Subcutaneous adipose tissue (tissue), 4 donors: ENCODE measurements around the gene BRSK1. TPM values are rescaled to one million over a fixed set of nuclear protein-coding genes. Genes with fewer than 3 reads are reported as not detected.

Experiments used
- total RNA-seq, 4 donors: library from RNA; depleted of rRNA; stranded (reverse); fragments of >200 nt; gene quantifications; one replicate each; pipeline ENCODE4 v1.1.0, GENCODE V29; 2016
- TF ChIP-seq, protein P1 (sequence below): fragments of 450-650 bp; IDR thresholded peaks from one replicate; pipeline ENCODE4 v1.5.1; 2016; ENCODE audit warnings: low read depth, mild to moderate bottlenecking, control low read depth, antibody characterized with exemption, moderate library complexity

BRSK1 gene
- total RNA-seq, 4 donors from 2014 or later: 0.38 to 1.1 TPM; not detected in 2

GRCh38 chr19:55319785-55320184 is 36.0 kb downstream of the BRSK1 start:
- TF ChIP-seq, protein P1, sequence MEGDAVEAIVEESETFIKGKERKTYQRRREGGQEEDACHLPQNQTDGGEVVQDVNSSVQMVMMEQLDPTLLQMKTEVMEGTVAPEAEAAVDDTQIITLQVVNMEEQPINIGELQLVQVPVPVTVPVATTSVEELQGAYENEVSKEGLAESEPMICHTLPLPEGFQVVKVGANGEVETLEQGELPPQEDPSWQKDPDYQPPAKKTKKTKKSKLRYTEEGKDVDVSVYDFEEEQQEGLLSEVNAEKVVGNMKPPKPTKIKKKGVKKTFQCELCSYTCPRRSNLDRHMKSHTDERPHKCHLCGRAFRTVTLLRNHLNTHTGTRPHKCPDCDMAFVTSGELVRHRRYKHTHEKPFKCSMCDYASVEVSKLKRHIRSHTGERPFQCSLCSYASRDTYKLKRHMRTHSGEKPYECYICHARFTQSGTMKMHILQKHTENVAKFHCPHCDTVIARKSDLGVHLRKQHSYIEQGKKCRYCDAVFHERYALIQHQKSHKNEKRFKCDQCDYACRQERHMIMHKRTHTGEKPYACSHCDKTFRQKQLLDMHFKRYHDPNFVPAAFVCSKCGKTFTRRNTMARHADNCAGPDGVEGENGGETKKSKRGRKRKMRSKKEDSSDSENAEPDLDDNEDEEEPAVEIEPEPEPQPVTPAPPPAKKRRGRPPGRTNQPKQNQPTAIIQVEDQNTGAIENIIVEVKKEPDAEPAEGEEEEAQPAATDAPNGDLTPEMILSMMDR: no peak

DNA sequence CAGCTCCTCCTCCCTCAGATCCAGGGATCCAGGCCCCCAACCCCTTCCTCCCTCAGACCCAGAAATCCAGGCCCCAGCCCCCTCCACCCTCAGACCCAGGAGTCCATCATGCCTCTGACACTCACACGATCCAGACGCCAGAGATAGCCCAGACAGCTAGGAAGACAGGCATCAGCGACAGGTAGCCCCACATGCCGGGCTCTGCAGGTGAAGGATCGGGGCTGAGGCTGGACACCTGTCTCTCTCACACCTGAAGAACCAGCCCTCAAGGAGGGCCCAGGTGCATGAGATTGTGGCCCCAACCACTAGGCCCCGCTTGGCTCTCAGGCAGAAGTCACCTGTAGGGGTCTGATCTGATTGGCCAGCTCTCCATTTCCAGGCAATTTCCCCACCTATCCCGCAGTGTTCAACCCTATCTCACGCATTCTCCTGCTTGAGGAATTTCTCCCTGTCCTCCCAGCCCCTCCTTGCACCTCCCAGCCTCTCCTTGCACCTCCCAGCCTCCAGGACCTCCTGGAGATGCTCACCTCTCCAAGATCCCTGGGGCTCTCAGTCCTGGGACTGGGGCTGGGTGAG is 37.1 kb downstream of the BRSK1 start:
- TF ChIP-seq, protein P1: no peak

DNA sequence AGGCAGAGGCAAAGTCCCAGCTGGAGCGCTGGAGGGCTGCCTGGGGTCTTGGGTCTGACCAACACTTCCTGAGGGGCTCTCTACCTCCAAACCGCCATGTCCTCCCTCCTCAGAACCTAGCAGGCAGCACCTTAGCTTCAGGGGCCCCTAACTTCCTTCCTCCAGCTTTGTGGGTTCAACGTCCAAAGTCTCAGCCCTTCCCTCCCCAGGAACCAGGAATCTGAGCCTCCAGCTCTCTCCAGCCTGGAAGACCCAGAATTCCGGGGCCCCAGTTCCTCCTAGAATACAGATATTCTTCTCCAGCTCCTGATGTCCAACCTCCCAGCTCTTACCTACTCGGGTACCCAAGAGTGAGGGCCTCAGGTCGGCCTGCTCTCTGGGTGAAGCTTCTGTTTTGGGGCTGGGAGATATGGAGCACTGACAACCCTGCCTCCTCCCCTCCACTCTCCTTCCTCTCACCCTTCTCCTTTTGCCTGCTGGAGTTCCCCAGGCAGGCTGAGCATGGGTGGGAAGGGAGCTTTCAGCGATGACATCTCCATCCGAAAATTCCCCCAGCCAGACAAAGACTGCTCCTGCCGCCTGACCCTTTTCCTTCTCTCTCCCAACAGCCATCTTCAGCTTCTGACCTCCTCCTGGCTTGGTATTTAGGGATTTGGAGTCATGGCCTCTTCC is 37.8 kb downstream of the BRSK1 start:
- TF ChIP-seq, protein P1: no peak

DNA sequence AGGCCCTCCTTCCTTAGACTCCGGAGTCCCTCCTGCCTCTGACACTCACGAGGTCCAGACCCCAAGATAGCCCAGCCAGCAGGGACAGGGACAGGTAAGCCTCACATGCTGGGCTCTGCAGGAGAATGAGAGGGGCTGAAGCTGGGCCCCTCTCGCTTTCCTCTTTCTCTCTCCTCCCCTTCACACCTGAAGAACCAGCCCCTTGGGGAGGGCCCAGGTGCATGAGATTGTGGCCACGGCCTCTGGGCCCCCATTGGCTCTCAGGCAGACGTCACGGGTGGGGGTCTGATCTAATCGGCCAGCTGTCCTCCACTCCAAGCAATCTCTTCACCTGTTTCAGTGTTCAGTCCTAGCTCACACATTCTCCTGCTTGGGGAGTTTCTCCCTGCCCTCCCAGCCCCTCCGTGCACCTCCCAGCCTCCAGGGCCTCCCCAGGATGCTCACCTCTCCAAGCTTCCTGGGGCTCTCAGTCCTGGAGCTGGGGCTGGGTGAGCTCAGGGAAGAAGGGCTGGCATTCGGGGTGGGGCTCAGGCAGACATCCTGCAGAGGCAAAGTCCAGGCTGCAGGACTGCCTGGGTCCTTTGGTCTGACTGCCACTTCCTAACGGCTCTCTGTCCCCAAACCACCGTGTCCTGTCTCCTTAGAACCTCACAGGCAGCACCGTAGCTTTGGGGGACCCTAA is 38.5 kb downstream of the BRSK1 start:
- TF ChIP-seq, protein P1: no peak

DNA sequence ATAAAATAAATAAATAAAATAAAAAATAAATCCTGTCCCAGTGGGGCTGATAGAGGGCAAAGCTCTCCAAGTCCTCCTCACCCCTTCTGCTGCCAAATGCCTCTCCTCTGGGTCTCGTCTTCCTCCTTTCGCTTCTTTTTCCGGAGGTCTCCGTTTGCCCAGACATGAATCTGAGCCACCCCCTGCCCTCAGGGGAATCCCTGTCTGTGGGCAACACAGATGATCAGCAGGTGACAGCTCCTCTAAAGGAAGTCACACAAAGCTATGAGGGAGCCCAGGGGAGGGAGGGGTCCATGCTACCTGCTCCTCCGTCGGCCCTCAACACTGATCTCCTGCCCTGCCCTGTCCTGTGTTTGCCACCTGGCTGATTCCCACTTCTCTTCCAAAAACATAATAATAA is 40.9 kb downstream of the BRSK1 start:
- TF ChIP-seq, protein P1: no peak

- TF ChIP-seq, protein P1: no peak
Measured at GRCh38 chr19:55325172-55325571, 41.4 kb downstream of the BRSK1 start, which contains the start of gene TMEM150B. Gene TMEM150B, minus strand, starts transcription at chr19:55325341. Its CDS starts 4,305 bp downstream, at chr19:55321036.

DNA sequence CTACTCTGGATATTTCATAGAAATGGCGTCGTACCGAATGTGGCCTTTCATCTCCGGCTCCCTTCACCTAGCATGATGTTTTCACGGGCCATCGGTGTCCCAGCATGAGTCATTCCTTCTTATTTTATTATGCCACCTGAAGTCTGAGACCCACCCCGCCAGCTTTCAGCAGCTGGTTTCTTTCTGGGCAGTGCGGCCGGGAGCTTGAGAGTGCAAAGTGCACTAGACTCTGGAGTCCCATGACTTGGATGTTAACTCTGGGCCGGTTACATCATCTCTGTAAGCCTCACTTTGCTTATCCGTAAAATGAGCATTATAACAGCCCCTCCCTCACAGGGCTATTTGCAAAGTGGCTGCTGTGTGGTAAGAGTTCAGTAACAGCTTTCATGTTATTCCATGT is 50.1 kb downstream of the BRSK1 start:
- TF ChIP-seq, protein P1: no peak
